ENCODE measurements around the gene KCTD13. TPM values are rescaled to one million over a fixed set of nuclear protein-coding genes. Genes with fewer than 3 reads are reported as not detected.

The KCTD13 gene
- total RNA-seq, 3 donors from 2014 or later (not counting 1 experiment from before 2014, with no cell fraction given) = 36.1 to 54.0 (median 51.7) TPM

DNA sequence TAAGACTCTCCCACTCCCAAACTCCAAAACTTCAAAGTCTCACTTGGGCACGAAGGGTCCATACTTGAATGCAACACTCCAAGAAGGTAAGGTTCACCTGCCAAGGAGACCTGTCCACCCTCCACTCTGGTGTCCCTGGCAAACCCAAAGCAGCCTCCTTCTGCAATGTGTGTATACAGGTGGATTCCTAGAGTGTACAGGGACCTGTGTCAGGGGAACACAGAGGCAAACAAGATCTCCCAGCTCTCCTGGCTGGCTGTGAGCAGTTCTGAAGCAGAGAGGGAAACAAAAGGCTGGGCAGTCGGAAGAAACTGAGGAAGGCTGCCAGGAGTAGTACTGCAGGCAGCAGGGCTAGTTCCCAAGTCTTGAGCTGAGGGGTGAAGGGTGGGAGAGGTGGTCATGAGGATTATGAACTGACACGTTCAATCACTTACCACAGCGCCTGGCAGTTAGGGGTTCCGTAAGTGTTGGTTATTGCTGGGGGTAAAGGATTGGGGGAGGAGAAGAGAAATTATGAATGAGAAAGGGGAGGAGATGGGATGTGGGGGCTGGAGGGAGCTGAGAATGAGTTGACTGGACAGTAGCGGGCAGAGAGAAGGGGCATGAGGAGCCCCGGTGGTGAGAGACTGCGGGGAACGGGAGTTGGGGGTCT lies 795 bp downstream of the KCTD13 start:
- 14% methylated on average over 9 of the region's 9 CpGs for WGBS (ENCODE audit: insufficient coverage)
- DNase-seq = peak in 1 of 2 donors; percentile 24
- TF ChIP-seq CTCF (IDR thresholded peaks at IDR 0.05) = no peak
- H3K4me1 Mint-ChIP-seq = peaks cover 33 to 49% of the 10 kb centered on the region in 2 donors
- H3K36me3 ChIP-seq (ENCODE audit: control insufficient read depth, insufficient read depth, low read length) = peaks cover 20% of the 10 kb centered on the region
- peak overlapping the region; percentile 91 to 97 for H3K27ac Mint-ChIP-seq
- H3K4me1 ChIP-seq (ENCODE audit: control insufficient read depth, insufficient read depth, low read length) = peaks cover 21% of the 10 kb centered on the region
- no peak for ATAC-seq
- H3K27me3 ChIP-seq (ENCODE audit: control insufficient read depth, insufficient read depth, low read length) = no peaks in the 10 kb centered on the region
- peak overlapping the region; percentile 97 for H3K4me3 Mint-ChIP-seq
- peak overlapping the region; percentile 73 for H3K4me3 ChIP-seq (ENCODE audit: low read length)
- peaks cover 10% of the 10 kb centered on the region for H3K36me3 Mint-ChIP-seq
- no peaks in the 10 kb centered on the region for H3K9me3 Mint-ChIP-seq
- H3K27ac ChIP-seq (ENCODE audit: low read length) = no peak overlapping the region
- no peaks in the 10 kb centered on the region for H3K27me3 Mint-ChIP-seq (ENCODE audit: low read depth in 2 of 2)
- H3K9me3 ChIP-seq (ENCODE audit: control insufficient read depth, insufficient read depth, low read length) = no peaks in the 10 kb centered on the region
- intact Hi-C loops (cut with micrococcal nuclease) = no loop called here

DNA sequence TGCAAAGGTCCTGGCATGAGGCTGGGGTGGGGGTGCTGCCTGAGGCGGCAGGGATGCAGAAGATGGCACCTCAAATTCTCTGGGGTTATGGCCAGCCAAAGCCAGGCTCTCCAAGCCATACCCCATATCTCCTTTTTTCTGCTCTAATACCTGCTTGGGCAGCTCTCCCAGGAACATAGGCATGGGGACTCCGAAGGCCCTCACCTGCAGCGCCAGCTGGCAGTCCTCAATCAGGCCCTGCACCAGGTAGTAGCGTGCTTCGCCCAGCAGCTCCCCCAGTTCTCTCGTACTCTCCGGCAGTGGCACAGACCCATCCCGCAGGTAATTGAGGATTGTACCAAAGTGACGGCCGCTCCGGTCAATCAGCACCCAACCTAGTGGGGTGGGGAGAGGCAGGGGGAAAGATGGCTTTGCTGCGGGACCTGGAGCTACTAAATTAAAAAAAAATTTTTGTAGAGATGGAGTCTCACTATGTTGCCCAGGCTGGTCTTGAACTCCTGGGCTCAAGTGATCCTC lies 3.0 kb downstream of the KCTD13 start:
- ATAC-seq (no peak), DNase-seq (no peak)
- WGBS (ENCODE audit: insufficient coverage) = 98% methylated on average over 12 of the region's 12 CpGs
- Mint-ChIP-seq H3K36me3 (peaks cover 10% of the 10 kb centered on the region), H3K27ac (no peak overlapping the region), H3K4me1 (peaks cover 34 to 49% of the 10 kb centered on the region in 2 donors), H3K9me3 (no peaks in the 10 kb centered on the region), H3K27me3 (ENCODE audit: low read depth in 2 of 2) (no peaks in the 10 kb centered on the region), H3K4me3 (peak overlapping the region; percentile 67)
- TF ChIP-seq CTCF (IDR thresholded peaks at IDR 0.05) = no peak
- H3K9me3 ChIP-seq (ENCODE audit: control insufficient read depth, insufficient read depth, low read length) = no peaks in the 10 kb centered on the region
- no peaks in the 10 kb centered on the region for H3K27me3 ChIP-seq (ENCODE audit: control insufficient read depth, insufficient read depth, low read length)
- H3K4me1 ChIP-seq (ENCODE audit: control insufficient read depth, insufficient read depth, low read length) = peaks cover 21% of the 10 kb centered on the region
- no peak overlapping the region for H3K4me3 ChIP-seq (ENCODE audit: low read length)
- intact Hi-C loops (cut with micrococcal nuclease) = no loop called here
- H3K36me3 ChIP-seq (ENCODE audit: control insufficient read depth, insufficient read depth, low read length) = peaks cover 32% of the 10 kb centered on the region
- H3K27ac ChIP-seq (ENCODE audit: low read length) = no peak overlapping the region

- Mint-ChIP-seq H3K36me3 (peaks cover 10% of the 10 kb centered on the region), H3K4me1 (peaks cover 34 to 45% of the 10 kb centered on the region in 2 donors), H3K4me3 (peak overlapping the region; percentile 67), H3K27ac (no peak overlapping the region), H3K9me3 (no peaks in the 10 kb centered on the region), H3K27me3 (ENCODE audit: low read depth in 2 of 2) (no peaks in the 10 kb centered on the region)
- H3K27me3 ChIP-seq (ENCODE audit: control insufficient read depth, insufficient read depth, low read length) = no peaks in the 10 kb centered on the region
- H3K4me1 ChIP-seq (ENCODE audit: control insufficient read depth, insufficient read depth, low read length) = peaks cover 21% of the 10 kb centered on the region
- DNase-seq (no peak), ATAC-seq (no peak)
- no peak overlapping the region for H3K4me3 ChIP-seq (ENCODE audit: low read length)
- no peak for TF ChIP-seq CTCF (IDR thresholded peaks at IDR 0.05)
- no peak overlapping the region for H3K27ac ChIP-seq (ENCODE audit: low read length)
- 97% methylated on average over 2 of the region's 2 CpGs for WGBS (ENCODE audit: insufficient coverage)
- intact Hi-C loops (cut with micrococcal nuclease) = no loop called here
- peaks cover 36% of the 10 kb centered on the region for H3K36me3 ChIP-seq (ENCODE audit: control insufficient read depth, insufficient read depth, low read length)
- H3K9me3 ChIP-seq (ENCODE audit: control insufficient read depth, insufficient read depth, low read length) = no peaks in the 10 kb centered on the region
Observed at GRCh38 chr16:29922326-29922725, 3.7 kb downstream of the KCTD13 start.

GRCh38 chr16:29921034-29921385 lies 5.0 kb downstream of the KCTD13 start:
- peaks cover 11% of the 10 kb centered on the region for H3K4me1 ChIP-seq (ENCODE audit: control insufficient read depth, insufficient read depth, low read length)
- peak overlapping the region; percentile 22 for H3K4me3 Mint-ChIP-seq
- peaks cover 44% of the 10 kb centered on the region for H3K36me3 ChIP-seq (ENCODE audit: control insufficient read depth, insufficient read depth, low read length)
- H3K9me3 Mint-ChIP-seq = no peaks in the 10 kb centered on the region
- no peak for TF ChIP-seq CTCF (IDR thresholded peaks at IDR 0.05)
- no peaks in the 10 kb centered on the region for H3K27me3 Mint-ChIP-seq (ENCODE audit: low read depth in 2 of 2)
- H3K9me3 ChIP-seq (ENCODE audit: control insufficient read depth, insufficient read depth, low read length) = no peaks in the 10 kb centered on the region
- H3K36me3 Mint-ChIP-seq = peaks cover 10% of the 10 kb centered on the region
- H3K4me1 Mint-ChIP-seq = peaks cover 24 to 32% of the 10 kb centered on the region in 2 donors
- no peak overlapping the region for H3K4me3 ChIP-seq (ENCODE audit: low read length)
- intact Hi-C loops (cut with micrococcal nuclease) = no loop called here
- H3K27ac ChIP-seq (ENCODE audit: low read length) = no peak overlapping the region
- ATAC-seq (no peak), DNase-seq (no peak)
- H3K27ac Mint-ChIP-seq = no peak overlapping the region
- 100% methylated on average over 3 of the region's 3 CpGs for WGBS (ENCODE audit: insufficient coverage)
- no peaks in the 10 kb centered on the region for H3K27me3 ChIP-seq (ENCODE audit: control insufficient read depth, insufficient read depth, low read length)
